GM12873 (cell line): ENCODE data around the gene ANXA9.

Experiments
- CTCF ChIP-seq: IDR thresholded peaks from 2 replicates; pipeline ENCODE4 v1.5.1; 2012; ENCODE audit warnings: low read depth, mild to moderate bottlenecking, moderate library complexity, low read length, control low read depth; ENCODE audit not compliant: insufficient read depth; ENCODE audit errors: missing control alignments

Gene ANXA9

GRCh38 chr1:150976401-150976821, 5.7 kb upstream of the ANXA9 start:
- TF ChIP-seq CTCF, result no peak

GRCh38 chr1:150976879-150977694, 5.0 kb upstream of the ANXA9 start:
- TF ChIP-seq CTCF, result no peak

GRCh38 chr1:150979092-150980056, 2.7 kb upstream of the ANXA9 start:
- TF ChIP-seq CTCF, result peak; percentile 100

- TF ChIP-seq CTCF, result no peak
These were observed 801 bp upstream of the ANXA9 start for GRCh38 chr1:150981177-150981804.

- TF ChIP-seq CTCF, result no peak
These were observed 3.2 kb downstream of the ANXA9 start for GRCh38 chr1:150985179-150985825.

GRCh38 chr1:150987924-150988323, 5.8 kb downstream of the ANXA9 start:
- no peak for TF ChIP-seq CTCF

GRCh38 chr1:150992626-150993025, 10.5 kb downstream of the ANXA9 start:
- TF ChIP-seq CTCF, result no peak
